Activated CD8-positive, alpha-beta memory T cell treated with anti-CD3 and anti-CD28 coated beads, Interleukin-2, amount 10 ng/mL, durations not matched to agents 7 days and 5 days (primary cell): ENCODE data around the gene CCDC142. TPM values are rescaled to one million over a fixed set of nuclear protein-coding genes. Genes with fewer than 3 reads are reported as not detected.

Source experiments
- ATAC-seq: fragments of 150-1000 bp; cut with Tn5 transposase; one replicate; pipeline ENCODE4 v1.10.0; 2021; ENCODE audit warnings: moderate library complexity
- CTCF ChIA-PET: fragments of 350-600 bp; sonication (Branson Sonifier 250); formaldehyde crosslinking; loops from one replicate; lab custom pipeline; 2021; ENCODE audit warnings: antibody characterized with exemption; lab: Charles Lee
- DNase-seq: peaks from one replicate; pipeline ENCODE4 v3.0.0-alpha.2; 2020
- H3K27ac Mint-ChIP-seq: one replicate; pipeline ENCODE4 v1.8.0; 2021; ENCODE audit warnings: mild to moderate bottlenecking, mixed read lengths
- H3K27me3 Mint-ChIP-seq: one replicate; pipeline ENCODE4 v1.8.0; 2021; ENCODE audit warnings: mixed read lengths
- H3K36me3 Mint-ChIP-seq: one replicate; pipeline ENCODE4 v1.8.0; 2021; ENCODE audit warnings: mild to moderate bottlenecking, mixed read lengths
- H3K4me1 Mint-ChIP-seq: one replicate; pipeline ENCODE4 v1.8.0; 2021; ENCODE audit warnings: mixed read lengths
- H3K4me3 Mint-ChIP-seq: one replicate; pipeline ENCODE4 v1.8.0; 2021; ENCODE audit warnings: mild to moderate bottlenecking, moderate library complexity, mixed read lengths
- H3K9me3 Mint-ChIP-seq: one replicate; pipeline ENCODE4 v1.8.0; 2022; ENCODE audit warnings: low read depth, mixed read lengths
- total RNA-seq, 2 experiments: library from RNA; stranded (reverse); gene quantifications; one replicate each; pipeline ENCODE4 v1.2.3, GENCODE V29; 2021

CCDC142 gene
- total RNA-seq, 2 experiments from 2014 or later = 26.5 to 29.5 TPM

GRCh38 chr2:74436848-74437695, 45.7 kb downstream of the CCDC142 start:
- DNase-seq = no peak
- no peak for ATAC-seq
- Mint-ChIP-seq H3K4me3 (no peak overlapping the region), H3K9me3 (no peaks in the 10 kb centered on the region), H3K4me1 (peaks cover 7% of the 10 kb centered on the region), H3K27ac (no peak overlapping the region), H3K27me3 (peaks cover 35% of the 10 kb centered on the region), H3K36me3 (no peaks in the 10 kb centered on the region)
- CTCF ChIA-PET = no interaction called here

GRCh38 chr2:74436111-74436805, 46.5 kb downstream of the CCDC142 start:
- Mint-ChIP-seq H3K27ac (no peak overlapping the region), H3K4me3 (no peak overlapping the region), H3K4me1 (peaks cover 7% of the 10 kb centered on the region), H3K36me3 (no peaks in the 10 kb centered on the region), H3K9me3 (no peaks in the 10 kb centered on the region), H3K27me3 (peaks cover 30% of the 10 kb centered on the region)
- ATAC-seq (no peak), DNase-seq (no peak)
- CTCF ChIA-PET = no interaction called here

- H3K27me3 Mint-ChIP-seq = no peaks in the 10 kb centered on the region
- no peak overlapping the region for H3K27ac Mint-ChIP-seq
- ATAC-seq (no peak), DNase-seq (no peak)
- H3K36me3 Mint-ChIP-seq = peaks cover 3% of the 10 kb centered on the region
- CTCF ChIA-PET = no interaction called here
- peaks cover 2% of the 10 kb centered on the region for H3K4me1 Mint-ChIP-seq
- H3K4me3 Mint-ChIP-seq = no peak overlapping the region
- H3K9me3 Mint-ChIP-seq = no peaks in the 10 kb centered on the region
Measured at GRCh38 chr2:74430502-74430901, 52.3 kb downstream of the CCDC142 start.

GRCh38 chr2:74429487-74430451, 53.0 kb downstream of the CCDC142 start:
- no peaks in the 10 kb centered on the region for H3K9me3 Mint-ChIP-seq
- CTCF ChIA-PET = no interaction called here
- no peaks in the 10 kb centered on the region for H3K27me3 Mint-ChIP-seq
- ATAC-seq = no peak
- no peak overlapping the region for H3K4me3 Mint-ChIP-seq
- H3K4me1 Mint-ChIP-seq = peaks cover 2% of the 10 kb centered on the region
- H3K27ac Mint-ChIP-seq = no peak overlapping the region
- DNase-seq = no peak
- H3K36me3 Mint-ChIP-seq = peaks cover 6% of the 10 kb centered on the region

- Mint-ChIP-seq H3K27ac (no peak overlapping the region), H3K4me3 (no peak overlapping the region), H3K36me3 (peaks cover 7% of the 10 kb centered on the region), H3K9me3 (no peaks in the 10 kb centered on the region), H3K4me1 (peaks cover 3% of the 10 kb centered on the region), H3K27me3 (no peaks in the 10 kb centered on the region)
- ATAC-seq (no peak), DNase-seq (no peak)
- CTCF ChIA-PET = no interaction called here
Measured at GRCh38 chr2:74428675-74429074, 54.1 kb downstream of the CCDC142 start.

- Mint-ChIP-seq H3K9me3 (no peaks in the 10 kb centered on the region), H3K4me3 (no peak overlapping the region), H3K27me3 (no peaks in the 10 kb centered on the region), H3K4me1 (peaks cover 13% of the 10 kb centered on the region), H3K36me3 (peaks cover 10% of the 10 kb centered on the region), H3K27ac (no peak overlapping the region)
- DNase-seq (no peak), ATAC-seq (no peak)
- CTCF ChIA-PET = no interaction called here
Measured at GRCh38 chr2:74427551-74427950, 55.2 kb downstream of the CCDC142 start.

- no peak overlapping the region for H3K4me3 Mint-ChIP-seq
- no peak overlapping the region for H3K27ac Mint-ChIP-seq
- peaks cover 10% of the 10 kb centered on the region for H3K36me3 Mint-ChIP-seq
- CTCF ChIA-PET = no interaction called here
- H3K9me3 Mint-ChIP-seq = no peaks in the 10 kb centered on the region
- H3K27me3 Mint-ChIP-seq = no peaks in the 10 kb centered on the region
- DNase-seq = no peak
- H3K4me1 Mint-ChIP-seq = peaks cover 18% of the 10 kb centered on the region
- no peak for ATAC-seq
Measured at GRCh38 chr2:74426181-74426758, 56.5 kb downstream of the CCDC142 start.

- ATAC-seq (no peak), DNase-seq (no peak)
- H3K27ac Mint-ChIP-seq = no peak overlapping the region
- H3K36me3 Mint-ChIP-seq = peaks cover 10% of the 10 kb centered on the region
- no peak overlapping the region for H3K4me3 Mint-ChIP-seq
- no peaks in the 10 kb centered on the region for H3K9me3 Mint-ChIP-seq
- H3K4me1 Mint-ChIP-seq = peaks cover 22% of the 10 kb centered on the region
- H3K27me3 Mint-ChIP-seq = peaks cover 2% of the 10 kb centered on the region
- CTCF ChIA-PET = no interaction called here
Measured at GRCh38 chr2:74425523-74425922, 57.3 kb downstream of the CCDC142 start.

- no peaks in the 10 kb centered on the region for H3K9me3 Mint-ChIP-seq
- no peak overlapping the region for H3K4me3 Mint-ChIP-seq
- CTCF ChIA-PET = no interaction called here
- peaks cover 5% of the 10 kb centered on the region for H3K27me3 Mint-ChIP-seq
- no peak overlapping the region for H3K27ac Mint-ChIP-seq
- ATAC-seq = no peak
- H3K36me3 Mint-ChIP-seq = peaks cover 10% of the 10 kb centered on the region
- peaks cover 26% of the 10 kb centered on the region for H3K4me1 Mint-ChIP-seq
- no peak for DNase-seq
Measured at GRCh38 chr2:74424995-74425406, 57.8 kb downstream of the CCDC142 start.

- Mint-ChIP-seq H3K27ac (no peak overlapping the region), H3K9me3 (no peaks in the 10 kb centered on the region), H3K36me3 (peaks cover 10% of the 10 kb centered on the region), H3K4me3 (no peak overlapping the region), H3K4me1 (peaks cover 26% of the 10 kb centered on the region), H3K27me3 (peaks cover 5% of the 10 kb centered on the region)
- DNase-seq = no peak
- ATAC-seq = no peak
- CTCF ChIA-PET = no interaction called here
Measured at GRCh38 chr2:74424139-74424992, 58.4 kb downstream of the CCDC142 start.
